HG03439 (cell line): ENCODE results near the gene KIRREL3.

Source experiments
- ATAC-seq: cut with Tn5 transposase; IDR thresholded peaks from one replicate; pipeline ENCODE4 v1.9.1; 2021; ENCODE audit warnings: mild to moderate bottlenecking, moderate library complexity; ENCODE audit not compliant: unreplicated experiment

The KIRREL3 gene

GRCh38 chr11:126918556-126918955 lies 82.0 kb downstream of the KIRREL3 start:
- no peak for ATAC-seq

- peak; percentile 96 for ATAC-seq
Observed at GRCh38 chr11:126917531-126918204, 82.9 kb downstream of the KIRREL3 start.

DNA sequence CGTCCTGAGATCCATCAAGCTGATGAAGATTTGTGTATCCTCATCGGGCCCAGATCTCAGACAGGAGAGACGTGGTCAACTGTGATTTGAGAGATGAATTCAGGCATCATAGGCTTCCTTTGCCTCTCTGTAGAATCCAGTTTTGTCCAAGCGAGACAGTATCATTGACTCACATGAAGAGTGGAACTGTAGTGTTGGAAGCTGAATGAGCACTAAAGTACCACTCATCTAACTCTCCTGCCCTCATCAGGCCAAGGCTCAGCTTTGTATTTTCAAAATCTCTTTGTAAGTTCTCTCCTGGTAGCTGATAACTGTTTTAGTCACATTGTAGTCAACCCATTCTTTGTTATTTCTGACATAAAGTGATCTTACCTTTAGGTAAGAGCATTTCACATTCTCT lies 85.1 kb downstream of the KIRREL3 start:
- no peak for ATAC-seq

- ATAC-seq: no peak
Observed at GRCh38 chr11:126914941-126915340, 85.6 kb downstream of the KIRREL3 start.

DNA sequence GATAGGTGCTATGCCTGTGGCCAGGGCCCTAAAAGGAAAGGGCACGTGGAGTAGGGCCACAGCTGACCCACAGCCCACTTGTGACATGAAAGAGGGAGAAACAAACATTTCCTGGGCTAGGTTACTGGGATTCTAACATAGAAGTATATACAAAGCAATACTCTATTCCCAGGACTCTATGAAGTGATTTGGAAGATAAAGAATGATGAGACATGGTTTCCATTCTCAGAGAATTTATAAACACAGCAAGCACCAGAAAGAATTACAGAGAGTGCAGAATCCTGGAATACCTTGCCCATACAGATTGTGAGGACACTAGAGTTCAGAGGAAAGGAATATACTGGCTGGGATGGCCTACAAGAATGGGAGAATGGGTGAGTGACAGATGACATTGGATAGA lies 86.4 kb downstream of the KIRREL3 start:
- ATAC-seq: no peak

DNA sequence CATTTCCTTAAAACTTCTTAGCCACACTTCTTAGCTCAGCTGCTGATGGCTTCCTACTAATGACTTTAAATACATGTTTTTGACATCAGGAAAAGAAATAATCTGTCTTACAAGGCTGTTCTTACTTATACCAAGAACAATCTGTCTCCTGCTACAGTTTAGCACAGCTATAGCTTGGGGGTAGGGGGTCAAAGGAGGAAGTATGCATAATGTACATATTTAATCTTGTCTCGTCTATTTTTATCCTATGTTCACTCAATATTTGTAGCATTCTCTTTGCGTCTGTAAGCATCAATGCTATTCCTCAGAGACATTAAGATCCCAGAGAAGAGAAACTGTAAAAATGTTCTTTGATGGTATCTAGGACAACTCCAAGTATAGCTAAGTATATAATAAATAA lies 96.0 kb downstream of the KIRREL3 start:
- ATAC-seq: no peak

GRCh38 chr11:126901783-126902182 lies 98.8 kb downstream of the KIRREL3 start:
- ATAC-seq: no peak

DNA sequence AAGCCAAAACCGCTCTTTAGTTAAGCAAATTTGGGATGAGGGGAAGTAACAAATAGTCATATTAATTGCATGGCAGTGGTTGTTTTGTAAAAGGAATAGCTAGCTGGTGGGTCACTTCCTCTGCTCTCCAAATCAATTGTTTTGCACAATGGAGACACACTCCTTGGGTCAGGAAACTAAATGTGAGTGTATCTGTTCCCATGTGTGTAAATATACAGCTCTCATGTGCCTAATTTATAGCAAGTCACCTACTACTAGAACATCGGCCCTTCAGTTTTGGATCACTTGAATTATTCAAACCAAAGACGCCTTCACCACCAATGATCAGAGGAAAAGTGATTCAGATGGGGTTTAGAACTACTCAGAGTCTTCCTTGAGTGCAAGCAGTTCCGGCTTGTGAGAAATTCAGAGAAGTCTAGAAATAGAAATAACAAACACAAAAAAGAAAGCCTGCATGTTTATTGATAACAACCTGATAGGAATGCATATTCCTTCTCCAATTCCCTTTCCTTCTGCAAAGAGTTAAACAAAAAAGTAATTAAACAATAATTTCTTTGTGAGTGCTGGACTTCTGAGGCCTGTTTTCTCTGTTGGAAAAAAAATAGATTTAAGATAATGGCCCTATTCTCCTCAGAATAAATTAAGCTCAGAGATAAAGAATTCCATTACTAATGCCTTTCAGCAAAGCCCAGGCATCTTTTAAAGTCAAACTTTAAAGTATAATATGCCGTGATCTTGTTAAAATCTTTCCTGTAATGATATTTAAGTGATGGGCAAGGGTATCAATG lies 100.4 kb downstream of the KIRREL3 start:
- no peak for ATAC-seq

DNA sequence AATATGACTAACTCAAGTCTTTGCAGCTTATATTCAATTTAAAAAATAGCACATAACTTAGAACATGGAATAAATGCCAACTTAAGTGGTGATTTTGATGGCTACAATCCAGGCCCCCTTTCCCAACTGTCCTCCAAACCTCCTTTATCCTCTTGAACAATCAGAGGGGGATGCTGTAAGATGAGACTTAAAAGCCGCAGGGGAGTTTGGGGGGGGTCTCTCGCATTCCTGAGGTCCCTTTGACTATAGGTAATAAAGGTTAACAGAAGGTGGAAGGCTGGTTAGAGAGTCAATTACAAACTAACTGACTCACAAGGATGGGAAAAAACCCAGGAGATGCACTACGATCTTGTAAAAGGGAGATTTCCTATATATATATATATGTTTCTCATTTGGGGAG lies 101.8 kb downstream of the KIRREL3 start:
- no peak for ATAC-seq

DNA sequence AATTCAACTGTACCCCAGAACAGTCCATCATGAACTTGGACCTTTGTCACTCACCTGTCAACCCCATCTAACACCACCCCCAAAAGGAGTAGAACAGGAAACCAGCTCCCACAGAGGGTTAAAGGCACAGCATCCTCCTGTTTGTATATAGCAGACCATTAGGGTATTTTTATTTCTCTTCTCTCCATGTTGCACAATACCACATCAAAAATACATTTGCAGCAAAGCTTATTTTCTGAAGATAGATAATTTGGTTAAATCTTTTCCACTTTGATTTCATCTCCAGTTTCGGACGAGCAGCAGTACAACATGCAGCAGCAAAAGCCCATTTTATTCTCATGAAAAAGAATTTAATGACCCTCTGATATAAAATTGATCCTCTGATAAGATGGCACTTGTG lies 103.1 kb downstream of the KIRREL3 start:
- ATAC-seq: no peak

GRCh38 chr11:126896025-126896424 lies 104.5 kb downstream of the KIRREL3 start:
- ATAC-seq: no peak

DNA sequence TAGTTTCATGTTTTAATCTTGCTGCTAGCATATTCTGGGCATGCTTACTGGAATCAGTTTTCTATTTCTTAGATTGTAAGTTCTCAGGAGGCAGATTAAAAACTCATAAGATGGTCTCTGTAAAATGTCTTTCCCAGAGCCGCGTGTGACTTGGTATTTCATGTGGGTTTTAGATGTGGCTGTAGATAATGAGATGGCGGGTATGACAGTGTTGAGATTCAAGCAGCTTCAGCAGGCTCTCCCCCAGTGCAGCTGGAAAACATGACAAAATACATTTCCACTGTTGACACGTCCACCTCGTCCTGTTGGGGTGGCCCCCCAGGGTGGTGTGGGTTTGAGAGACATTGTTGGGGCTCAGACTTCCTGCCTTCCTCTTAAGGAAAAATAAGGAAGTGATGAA lies 106.8 kb downstream of the KIRREL3 start:
- ATAC-seq: no peak

GRCh38 chr11:126892756-126893155 lies 107.8 kb downstream of the KIRREL3 start:
- ATAC-seq: no peak

DNA sequence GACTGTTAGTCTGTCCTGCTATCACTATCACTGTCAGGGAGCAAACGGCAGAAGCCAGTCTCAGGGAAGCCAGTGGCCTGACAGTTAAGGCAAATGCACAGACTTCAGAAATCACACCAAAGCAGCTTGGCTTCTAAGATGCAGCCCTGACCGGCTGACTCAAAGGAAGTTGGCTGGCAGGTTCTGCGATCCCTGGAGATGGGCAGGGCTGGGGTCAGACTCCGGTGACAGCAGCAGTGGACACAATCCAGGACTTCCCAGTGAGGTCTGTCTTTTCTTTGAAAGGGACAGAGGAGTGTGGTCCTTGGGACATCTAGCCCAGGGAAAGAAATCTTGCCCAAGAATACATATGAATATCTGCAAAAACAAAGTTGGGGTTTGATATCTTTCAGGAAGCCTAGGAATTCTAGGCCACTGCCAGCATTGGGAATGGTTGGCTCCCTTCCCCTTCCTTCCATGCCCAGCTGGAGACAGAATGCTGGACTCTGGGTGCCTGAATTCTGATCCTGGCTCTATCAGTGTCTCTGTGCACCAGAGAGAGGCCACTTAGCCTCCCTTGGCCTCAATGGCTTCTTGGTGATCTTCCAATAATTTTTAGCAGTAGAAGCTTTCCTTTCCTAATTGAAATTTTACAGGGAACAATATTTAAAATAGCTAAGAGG lies 108.9 kb downstream of the KIRREL3 start:
- ATAC-seq: no peak

- no peak for ATAC-seq
Observed at GRCh38 chr11:126890561-126890960, 110.0 kb downstream of the KIRREL3 start.

DNA sequence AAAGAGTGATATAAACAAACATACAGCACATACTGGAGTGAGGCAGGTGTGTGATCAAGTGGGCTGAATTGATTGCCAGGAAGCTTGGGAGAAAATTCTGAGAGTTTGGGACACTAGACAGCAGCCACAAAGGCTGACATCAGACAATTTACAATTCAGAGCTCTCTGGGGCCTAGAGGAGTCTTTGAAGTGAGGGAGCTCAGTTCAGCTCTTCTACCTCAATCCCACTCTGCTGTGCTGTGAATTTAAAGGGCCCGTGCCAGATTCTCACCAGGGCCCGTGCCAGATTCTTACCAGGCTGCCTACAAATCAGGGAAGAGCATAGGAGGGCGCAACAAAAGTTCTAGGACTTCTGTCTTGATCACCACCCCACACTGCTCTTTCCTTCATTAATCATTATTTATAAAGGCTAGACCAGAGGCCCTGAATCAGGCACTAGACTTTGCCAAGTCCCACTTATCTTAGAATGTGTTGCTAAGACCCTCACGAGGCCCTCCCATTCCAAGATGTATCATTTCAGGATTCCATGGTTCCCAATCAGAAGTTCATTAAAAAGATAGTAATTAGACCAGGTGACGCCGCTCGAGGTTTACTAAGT lies 112.4 kb downstream of the KIRREL3 start:
- ATAC-seq: no peak

GRCh38 chr11:126886636-126887035 lies 113.9 kb downstream of the KIRREL3 start:
- ATAC-seq: no peak

DNA sequence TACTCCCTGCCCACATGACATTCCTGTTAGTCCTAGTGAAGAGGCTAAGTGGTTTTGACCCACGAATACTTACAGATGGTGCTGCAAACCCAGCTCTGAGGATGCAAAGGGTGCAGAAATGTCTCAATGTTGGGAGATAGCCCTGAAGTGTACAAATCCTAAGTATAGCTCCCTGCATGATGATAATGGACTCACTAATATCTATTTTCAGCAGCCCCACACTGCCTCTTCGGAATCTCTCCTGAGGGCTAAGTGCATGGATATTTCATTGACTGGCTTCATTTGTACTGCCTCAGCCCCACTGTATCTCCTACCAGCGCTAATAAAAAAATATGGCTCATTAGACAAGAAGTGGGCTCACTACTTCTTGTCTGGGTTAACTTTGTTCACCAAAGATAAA lies 114.5 kb downstream of the KIRREL3 start:
- ATAC-seq: no peak

DNA sequence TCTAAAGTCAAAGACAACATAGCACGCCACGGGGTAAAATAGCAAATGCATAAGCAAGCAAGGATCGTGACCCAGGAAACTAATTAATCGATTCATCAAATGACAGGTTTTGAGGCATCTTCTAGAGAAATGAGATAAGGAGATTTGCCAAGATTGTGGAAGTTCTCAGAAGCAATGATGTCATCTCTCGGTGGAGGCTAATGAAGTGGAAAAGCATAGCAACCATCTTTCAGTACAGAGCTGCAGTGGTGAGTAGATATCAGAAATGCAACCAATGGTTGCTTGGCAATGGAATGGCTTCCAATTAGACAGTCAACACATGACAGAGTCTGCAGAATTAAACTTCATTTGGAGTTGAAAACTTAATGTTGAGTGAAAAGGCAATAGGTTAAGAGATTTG lies 116.0 kb downstream of the KIRREL3 start:
- ATAC-seq: no peak

- ATAC-seq: no peak
Observed at GRCh38 chr11:126884192-126884591, 116.4 kb downstream of the KIRREL3 start.

- no peak for ATAC-seq
Observed at GRCh38 chr11:126880872-126881271, 119.7 kb downstream of the KIRREL3 start.

DNA sequence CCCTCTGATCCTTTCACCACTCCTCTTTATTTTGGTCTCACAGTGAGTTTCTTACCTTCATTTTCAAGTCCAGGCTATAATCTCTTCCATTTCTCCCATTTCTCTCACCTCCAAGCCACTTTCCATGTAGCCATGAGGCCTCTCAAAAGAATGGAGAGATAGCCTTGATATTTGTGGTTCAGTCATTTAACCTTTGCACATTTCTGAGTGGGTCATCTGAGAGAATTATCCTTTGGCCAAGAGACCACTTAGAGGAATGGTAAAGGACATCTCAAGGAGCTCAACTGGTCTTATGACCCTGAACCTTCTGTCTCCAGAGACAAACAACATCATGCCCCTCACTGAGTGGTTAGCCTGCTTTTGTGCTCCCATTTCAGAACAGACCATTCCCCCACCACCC lies 121.1 kb downstream of the KIRREL3 start:
- ATAC-seq: no peak
